GM21576 (cell line): Measurements from ENCODE around the gene RFNG.
"Not testable (repeated sequence)": the region's sequence is repeated elsewhere in the genome, so short reads cannot be mapped to it uniquely, and the experiment has no call there.

Experiments
- ATAC-seq: cut with Tn5 transposase; IDR thresholded peaks from one replicate; pipeline ENCODE4 v1.9.1; 2021; ENCODE audit warnings: mild to moderate bottlenecking, moderate library complexity; ENCODE audit not compliant: unreplicated experiment

RFNG gene

DNA sequence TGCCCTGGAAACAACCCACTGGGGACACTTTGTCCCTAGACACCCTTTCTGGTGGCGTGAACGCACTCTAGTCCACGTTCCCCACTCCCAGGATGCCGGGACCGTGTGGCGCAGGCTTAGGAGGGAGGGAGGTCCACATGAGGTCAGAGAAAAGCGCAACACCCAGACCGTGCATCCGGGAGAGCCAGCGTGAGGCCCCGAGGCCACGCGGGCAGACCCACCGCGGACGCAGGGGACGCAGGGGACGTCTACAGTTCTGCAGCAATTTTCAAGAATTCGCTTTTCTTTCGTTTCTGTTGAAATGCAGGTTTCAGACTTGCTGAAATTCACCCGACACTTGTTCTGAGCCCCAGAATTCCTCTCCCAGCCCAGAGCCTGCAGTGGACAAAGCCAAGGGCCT is 4.7 kb downstream of the RFNG start:
- no peak for ATAC-seq

DNA sequence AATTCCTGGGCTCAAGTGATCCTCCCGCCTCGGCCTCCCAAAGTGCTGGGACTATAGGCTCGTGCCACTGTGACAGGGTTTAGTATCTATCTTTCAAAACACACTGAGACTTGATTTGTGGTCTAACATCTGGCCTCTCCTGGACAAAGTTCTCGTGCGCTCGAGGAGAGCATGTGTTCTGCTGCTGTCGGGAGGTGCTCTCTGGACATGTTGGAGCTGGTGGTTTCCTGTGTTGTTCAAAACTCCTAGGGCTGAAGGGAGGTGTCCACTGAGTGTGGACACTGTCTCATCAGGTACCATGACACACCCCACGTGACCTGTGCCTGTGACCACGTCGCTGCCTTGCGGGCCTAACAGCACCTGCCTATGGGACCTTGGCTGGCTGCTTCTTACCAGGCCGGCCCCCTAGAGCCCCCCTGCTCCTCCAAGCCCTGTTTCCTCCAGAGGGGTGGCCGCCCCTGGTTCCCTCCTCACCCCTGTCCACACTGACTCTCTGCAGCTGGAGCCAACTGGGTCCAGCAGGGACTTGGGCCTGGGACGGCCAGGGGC is 5.6 kb downstream of the RFNG start:
- ATAC-seq, result no peak

DNA sequence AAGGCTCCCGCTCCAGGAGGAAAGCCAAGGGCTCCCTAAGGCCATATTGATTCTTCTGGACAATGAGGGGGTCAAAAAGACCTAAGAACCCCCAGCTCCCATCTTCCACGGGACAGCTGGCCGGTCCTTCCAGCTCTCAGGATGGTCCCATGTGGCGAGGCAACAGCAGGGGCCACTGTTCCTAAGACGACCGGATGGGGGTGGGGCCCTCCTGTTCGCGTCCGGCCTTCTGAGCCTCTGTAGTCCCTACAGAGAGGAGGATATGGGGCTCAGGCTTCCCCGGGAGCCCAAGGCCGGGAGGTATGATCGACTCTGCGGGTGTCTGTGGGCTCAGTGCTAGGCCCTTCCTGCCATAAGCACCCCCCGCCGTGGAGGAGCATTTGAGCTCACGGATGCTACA is 8.1 kb downstream of the RFNG start:
- no peak for ATAC-seq

DNA sequence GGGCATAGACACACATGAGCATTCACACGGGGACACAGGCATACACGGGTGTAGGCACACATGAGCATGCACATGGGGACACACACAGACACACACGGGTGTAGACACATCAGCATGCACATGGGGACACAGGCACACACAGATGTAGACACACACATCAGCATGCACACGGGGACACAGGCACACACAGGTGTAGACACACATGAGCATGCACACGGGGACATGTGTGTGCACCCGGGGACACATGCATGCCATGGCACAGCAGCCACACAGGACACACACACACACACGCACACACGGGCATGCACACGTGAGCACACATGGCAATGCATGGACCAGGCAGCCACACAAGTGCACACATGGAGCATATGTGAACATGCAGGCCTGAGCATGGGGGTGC is 9.0 kb downstream of the RFNG start:
- no peak for ATAC-seq

DNA sequence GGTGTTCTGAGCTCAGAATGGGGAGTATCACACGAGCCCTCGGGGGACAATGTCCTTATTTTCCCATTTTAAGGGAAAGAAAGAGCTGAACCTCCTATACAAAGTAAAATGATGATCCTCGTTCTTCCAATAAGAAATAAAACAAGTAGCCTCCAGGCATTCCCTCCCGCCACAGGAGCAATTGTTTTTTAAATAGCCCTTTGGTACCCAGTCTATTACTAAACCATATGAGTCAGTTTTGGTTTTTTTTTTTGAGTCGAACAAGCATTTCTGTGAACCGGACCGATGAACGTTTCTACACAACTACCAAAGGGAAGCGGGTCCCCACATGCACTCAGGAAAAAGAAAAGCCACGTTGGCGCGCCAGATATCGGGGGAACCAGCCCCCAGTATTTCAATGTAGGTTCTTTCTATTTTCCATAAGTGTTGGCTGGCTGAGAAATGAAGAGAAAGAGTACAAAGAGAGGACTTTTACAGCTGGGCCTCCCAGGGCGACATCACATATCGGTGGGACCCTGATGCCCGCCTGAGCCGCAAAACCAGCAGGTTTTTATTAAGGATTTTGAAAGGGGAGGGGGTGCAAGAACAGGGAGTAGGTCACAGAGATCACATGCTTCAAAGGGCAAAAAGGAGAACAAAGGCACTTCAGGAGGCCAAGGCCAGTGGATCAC is 10.3 kb downstream of the RFNG start:
- no peak for ATAC-seq

DNA sequence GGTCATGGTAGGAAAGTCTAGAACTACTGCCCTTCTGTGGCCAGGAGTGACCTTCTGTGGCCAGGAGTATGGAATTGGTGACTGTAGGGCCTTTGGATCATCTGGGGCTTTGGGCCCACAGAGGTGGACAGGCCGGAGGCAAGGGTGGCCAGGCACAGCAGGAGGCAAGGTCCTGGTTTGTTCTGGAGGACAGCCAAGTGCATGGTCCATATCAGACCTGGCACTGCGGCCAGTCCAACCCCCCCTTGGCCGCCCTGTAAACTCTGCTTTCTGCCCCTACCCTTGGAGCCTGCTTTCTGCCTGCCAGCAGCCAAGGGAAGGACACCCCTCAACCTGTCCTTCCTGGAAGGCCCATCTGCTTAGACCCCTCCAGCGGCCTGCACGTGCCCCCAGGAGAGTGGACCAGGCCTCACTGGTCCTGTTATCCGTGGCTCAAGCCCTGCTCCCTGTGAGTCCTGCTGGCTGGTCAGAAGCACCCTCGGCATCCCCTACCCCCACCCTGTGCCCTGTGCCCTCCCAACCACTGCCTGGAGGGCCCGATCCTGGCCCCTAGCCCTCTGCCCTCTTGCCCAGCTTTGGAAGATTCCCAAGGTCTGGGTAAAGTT is 11.8 kb downstream of the RFNG start:
- no peak for ATAC-seq

DNA sequence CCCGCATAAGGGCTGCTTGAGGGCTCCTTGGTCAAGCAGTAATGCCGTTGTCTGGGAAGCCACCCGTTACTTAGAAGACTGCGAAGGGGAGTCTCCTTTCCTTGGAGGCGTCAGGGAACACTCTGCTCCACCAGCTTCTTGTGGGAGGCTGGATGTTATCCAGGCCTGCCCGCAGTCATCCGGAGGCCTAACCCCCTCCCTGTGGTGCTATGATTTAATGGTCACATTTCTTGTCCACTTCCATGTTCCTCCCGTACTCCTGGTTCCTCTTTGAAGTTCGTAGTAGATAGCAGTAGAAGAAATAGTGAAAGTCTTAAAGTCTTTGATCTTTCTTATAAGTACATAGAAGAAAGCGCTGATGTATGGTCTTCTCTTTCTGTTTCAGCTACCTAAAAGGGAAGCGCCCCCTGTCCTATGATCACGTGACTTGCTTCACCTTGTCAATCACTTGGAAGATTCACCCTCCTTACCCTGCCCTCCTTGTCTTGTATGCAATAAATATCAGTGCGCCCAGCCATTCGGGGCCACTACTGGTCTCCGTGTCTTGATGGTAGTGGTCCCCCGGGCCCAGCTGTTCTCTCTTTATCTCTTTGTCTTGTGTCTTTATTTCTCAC is 12.7 kb downstream of the RFNG start:
- not testable (repeated sequence) for ATAC-seq

DNA sequence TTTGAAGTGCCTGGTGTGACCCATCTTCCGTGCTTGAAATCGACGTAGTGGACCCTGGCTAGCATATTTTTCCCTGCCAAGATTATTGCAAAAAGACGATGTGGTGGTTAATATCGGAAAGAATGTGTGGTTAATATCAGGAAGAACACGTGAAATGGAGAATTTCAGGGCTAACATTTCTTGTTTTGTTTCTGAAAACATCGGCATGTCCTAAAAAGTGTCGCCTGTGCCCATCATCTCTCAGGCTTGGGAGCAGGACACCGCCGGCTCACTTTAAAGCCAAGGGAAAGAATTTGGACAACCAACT is 13.8 kb downstream of the RFNG start:
- ATAC-seq, result no peak

DNA sequence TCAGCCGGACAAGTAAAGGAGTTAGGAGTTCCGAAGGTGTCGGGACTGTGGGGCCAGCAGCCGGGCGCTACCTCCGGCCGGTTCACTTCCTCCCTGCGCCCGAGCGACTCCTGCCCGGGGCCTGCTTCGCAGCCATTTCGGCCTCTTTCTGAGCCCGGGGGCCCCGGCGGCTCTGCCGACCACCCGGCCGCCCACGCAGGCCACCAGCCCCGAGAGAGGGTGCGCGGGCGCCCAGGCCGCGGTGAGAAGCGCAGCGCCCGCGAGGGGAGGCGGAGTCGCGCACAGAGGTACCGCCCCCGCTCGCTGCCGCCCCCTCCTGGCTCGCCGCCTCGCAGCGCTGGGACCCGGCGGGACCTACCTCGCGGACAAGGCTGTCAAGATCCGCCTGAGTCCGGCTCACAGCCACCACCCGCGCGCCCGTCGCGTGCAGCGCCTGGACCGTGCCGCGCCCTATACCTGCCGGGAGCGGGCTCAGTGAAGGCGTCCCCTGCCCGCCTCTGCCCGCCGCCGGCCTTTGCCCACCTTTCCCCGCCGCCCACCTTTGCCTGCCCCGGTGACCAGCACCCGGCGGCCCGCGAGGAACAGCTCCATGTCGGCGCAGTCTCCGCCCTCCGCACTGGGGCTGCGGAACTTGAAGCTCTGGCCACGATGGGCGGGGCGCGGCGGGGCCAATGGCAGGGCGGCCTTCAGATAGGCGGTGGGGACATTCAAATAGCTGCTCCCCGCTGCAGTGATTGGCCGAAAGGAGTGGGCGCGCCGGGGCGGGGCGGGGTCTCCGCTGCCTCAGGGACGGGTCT is 14.3 kb downstream of the RFNG start, which contains the start of gene DCXR:
DCXR (minus strand) TSS at position 606 of the 797 bp plus-strand sequence; CDS start at position 591, 15 bp downstream.
- peak; percentile 87 for ATAC-seq

DNA sequence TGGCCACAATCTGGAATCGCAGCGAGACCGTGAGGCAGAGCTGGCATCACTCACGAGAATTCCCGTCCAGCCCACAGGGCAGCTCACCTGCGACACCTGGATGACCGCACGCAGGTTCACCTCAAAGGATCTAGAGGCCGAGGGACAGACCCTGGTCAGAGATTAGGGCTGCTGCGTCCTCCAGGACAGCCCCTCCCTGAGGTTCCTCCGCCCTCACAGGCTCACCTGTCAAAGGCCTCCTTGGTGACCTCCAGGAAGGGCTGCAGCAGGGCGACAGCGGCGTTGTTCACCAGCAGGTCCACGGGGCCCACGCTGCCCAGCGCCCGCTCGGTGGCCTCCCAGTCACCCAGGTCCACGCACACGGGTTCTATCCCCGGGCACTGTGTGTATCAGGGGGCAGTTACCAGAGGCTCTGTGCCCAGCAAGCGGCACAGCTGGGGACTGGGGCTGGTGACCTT is 14.9 kb downstream of the RFNG start:
- no peak for ATAC-seq

DNA sequence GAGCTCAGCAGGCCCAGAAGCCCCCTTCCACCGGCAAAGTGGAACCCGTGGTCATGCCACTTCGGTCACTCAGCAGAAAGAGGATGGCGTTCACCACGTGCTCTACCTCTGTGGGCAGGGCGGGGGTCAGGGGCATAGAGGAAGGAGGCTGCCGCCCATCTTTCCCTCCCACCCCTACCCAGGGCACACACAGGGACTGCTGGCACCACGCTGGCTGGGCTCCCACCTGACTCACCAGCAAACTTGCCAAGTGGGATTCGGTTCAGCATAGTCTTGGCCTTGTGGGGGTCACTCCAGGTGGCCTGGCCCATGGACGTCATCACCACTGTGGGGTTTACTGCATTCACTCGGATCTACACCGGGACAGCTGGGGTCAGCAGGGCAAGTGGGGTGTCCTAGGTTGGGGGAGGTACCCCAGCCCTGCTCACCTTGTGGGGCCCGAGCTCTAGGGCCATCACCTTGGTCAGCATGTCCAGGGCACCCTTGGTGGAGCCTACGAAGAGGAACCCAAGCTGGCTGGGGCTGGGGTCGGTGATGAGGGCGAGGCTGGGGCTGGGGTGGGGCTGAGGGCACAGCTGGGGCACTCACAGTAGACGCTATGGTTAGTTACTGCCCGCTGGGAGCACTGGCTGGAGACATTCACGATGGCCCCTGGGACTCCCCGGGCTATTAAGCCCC is 15.5 kb downstream of the RFNG start:
- no peak for ATAC-seq

DNA sequence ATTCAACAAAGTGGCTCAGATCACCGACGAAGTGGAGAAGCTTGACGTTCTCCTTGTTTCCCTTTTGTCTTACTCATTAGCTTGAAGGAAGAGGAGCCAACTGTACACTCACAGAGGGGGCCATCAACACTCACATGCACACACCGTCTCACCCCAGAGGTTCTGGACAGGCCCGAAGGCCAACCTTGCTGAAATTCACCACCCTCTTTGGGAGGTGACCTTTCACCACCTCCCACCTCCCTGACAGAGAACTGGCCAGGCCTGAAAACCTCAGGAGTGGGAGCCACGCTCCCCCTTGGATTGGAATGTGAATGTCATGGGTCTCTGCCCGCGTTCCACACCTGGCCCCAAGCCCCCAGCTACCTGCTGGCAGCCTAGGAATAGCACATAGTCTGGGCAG is 16.1 kb downstream of the RFNG start:
- no peak for ATAC-seq

DNA sequence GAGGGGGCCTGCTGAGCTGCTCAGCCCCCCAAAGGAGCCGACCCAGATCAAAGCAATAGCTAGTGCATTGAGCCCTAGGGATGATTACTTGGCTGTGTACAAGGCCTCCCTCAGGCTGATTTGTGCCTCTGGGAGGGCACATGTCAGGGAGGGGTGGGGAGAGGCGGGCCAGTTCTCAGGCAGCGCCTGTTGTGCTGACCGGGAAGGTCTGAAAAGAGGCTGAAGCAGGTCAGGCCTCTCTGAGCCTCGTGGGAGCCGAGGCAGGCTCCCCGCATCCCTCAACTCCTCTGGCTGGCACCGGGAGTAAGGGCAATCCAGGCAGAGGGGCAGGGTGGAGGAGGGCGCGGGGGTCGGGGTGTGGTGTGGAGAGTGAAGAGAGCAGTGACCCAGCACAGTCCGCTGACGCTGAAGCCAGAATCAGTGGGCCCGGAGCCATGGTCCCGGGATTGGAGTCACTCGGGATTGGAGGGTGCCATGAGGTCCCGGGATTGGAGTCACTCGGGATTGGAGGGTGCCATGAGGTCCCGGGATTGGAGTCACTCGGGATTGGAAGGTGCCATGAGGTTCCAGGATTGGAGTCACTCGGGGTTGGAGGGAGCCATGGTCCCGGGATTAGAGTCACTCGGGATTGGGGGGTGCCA is 17.1 kb downstream of the RFNG start:
- no peak for ATAC-seq

DNA sequence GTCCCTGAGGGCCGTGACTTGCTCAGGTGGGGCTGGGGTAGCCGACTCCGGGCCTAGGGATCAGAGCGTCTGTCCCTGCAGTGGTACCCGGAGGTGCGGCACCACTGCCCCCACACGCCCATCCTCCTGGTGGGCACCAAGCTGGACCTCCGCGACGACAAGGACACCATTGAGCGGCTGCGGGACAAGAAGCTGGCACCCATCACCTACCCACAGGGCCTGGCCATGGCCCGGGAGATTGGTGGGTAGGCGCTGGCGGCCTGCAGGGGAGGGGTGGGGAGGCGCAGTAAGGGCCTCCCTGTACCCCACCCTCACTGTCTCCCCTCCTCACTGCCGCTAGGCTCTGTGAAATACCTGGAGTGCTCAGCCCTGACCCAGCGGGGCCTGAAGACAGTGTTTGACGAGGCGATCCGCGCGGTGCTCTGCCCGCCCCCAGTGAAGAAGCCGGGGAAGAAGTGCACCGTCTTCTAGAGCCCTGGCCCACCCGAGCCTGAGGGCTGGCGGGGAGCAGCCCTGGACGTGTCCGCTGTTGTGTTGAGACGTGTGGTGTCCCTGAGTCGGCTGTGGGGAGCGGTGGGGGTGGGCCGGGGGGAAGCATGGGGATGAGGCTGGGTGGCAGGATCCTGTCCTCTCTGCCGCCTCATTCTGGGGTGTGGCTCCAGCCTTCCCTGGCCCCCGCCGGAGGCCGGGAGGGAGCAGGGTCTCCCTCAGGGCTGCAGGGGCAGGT is 18.1 kb downstream of the RFNG start:
- no peak for ATAC-seq

DNA sequence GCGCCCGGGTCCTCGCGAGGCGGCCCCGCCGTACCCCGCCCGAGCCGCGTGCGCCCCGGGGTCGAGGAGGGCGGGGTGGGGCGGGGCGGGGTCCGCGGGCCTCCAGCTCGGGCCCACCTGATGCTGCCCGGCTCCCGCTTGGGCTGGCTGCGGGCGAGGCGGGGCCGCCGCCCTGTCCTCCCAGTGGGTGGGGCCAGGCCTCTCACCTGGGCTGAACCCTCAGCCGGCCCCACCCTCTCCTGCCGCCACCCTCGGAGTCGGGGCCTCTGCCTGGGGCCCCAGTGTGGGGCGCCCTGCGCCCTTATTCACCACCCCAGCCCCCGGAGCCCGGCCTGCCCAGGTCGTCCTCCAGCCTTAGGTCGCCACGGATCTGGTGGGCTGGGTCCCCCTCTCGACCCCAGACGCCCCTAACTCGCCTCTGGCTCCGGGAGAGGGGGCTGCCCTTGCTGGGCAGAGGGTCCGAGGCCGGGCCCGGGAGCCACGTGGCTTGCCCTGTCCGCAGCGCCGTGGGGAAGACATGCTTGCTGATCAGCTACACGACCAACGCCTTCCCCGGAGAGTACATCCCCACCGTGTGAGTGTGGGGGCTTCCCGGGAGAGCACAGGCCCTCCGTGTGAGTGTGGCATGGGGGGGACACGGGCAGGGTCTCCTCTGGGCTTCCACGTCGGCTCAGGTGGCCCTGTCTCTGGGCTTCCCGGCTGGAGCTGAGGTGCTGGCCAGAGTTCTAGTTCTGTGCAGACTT is 19.6 kb downstream of the RFNG start:
- ATAC-seq, result no peak

DNA sequence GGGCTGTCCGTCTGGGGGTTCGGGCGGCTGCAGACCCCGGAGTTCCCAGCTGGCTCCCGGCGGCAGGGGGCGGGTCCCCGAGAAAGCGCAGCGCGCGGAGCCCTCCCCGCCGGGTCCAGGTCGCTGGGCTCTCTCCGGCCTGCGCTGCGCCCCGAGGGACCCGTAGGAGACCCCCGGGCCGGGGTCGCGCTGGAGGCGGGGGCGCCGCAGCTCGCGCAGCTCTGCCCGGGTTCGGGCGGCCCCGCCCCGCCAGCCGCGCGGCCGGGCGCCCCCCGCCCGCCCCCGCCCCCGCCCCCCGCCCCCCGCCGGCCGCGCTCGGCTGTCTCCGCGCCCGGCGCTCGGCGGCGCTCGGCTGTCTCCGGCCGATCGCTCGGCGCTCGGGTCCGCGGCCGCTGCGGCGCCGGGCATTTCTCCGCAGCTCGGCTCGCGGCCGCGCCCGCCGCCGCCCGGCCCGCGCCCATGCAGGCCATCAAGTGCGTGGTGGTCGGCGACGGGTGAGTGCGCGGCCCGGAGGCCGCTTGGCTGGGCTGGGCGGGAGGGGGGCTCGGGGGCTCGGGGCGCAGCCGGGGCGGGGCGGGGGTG is 20.2 kb downstream of the RFNG start, which contains the start of gene RAC3:
RAC3 (plus strand) TSS at position 376 of the 582 bp plus-strand sequence; CDS start at position 460, 84 bp downstream.
- ATAC-seq, result no peak

DNA sequence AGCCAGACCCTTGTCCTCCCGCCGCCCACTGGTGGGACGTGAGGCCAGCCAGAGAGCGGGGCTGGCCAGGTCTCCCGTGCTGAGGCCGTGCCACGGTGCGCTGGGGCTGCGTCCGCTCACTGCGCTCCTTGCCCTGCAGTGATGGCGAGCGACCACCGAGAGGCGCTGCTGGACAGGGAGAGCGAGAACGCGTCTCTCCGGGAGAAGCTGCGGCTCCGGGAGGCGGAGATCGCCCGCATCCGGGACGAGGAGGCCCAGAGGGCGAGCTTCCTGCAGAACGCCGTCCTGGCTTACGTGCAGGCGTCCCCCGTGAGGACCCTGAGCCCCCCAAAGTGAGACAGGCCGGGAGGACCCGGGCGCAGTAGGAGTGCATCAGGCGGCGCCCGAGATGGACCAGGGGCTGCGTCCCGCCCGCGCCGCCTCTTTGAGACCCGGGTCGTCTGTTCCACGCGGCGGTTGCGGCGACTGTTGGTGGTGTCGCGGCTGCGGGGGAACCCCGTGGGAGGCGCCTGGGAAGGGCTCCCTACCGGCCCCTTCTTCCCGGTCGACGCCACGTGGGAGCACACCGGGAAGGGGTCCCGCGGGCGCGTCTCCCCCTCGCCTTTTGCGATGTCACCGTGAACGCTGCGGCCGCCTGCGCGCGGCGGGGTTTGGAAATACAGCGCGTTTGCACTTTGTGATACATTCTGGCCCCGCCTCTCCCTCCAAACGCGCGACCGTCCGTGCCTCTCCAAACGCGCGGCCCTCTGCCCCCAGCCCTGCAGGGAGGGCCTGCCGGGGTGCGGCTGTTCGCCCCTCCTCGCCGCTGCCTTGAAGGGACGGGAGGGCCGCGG is 20.9 kb downstream of the RFNG start:
- ATAC-seq, result peak; percentile 58
